Activated CD8-positive, alpha-beta memory T cell treated with anti-CD3 and anti-CD28 coated beads, Interleukin-2, amount 50 U/mL, for 24 hours (primary cell): ENCODE measurements around the gene MKKS.
"Not testable (repeated sequence)": the region's sequence is repeated elsewhere in the genome, so short reads cannot be mapped to it uniquely, and the experiment has no call there.

Experiments used
- DNase-seq: peaks from one replicate; pipeline ENCODE4 v3.0.0-alpha.2; 2020; ENCODE audit errors: extremely low read depth

The MKKS gene

DNA sequence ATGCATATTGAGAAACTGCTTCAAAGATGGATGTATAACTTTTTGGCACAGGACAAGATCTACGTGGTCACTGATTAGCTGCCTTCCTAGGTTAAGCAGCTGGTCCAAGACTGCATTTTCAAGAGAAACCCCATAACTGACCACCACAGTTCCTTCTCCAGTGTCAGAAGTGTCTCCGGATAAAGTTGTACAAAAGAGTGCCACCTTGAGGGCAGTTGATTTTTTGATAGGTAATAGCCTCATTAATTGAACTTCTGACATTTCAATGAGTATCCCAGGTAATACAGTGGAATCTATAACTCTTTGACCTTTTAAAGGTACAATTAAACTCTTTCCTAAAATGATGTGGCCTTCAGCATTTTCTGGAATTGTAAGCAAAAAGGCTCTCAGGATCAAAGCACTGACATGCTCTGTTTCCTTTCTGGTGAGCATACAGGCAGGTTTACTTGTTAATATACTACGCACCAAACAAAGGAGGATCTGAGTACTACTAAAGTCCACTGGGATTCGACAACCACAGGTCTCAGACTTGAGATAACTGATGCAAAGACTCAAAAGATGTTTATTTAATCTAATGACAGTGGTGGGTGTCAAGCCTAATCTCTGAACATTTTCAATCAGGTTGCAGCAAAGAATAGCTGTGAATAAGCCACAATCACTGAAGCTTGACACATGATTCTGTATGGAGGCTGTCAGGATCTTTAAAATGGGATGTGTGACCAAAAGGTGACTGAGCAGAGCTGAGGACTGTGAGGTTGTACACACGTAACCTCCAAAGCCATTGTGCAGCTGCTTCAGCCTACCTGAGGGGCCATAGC, 21.2 kb downstream of the MKKS start:
- no peak for DNase-seq

DNA sequence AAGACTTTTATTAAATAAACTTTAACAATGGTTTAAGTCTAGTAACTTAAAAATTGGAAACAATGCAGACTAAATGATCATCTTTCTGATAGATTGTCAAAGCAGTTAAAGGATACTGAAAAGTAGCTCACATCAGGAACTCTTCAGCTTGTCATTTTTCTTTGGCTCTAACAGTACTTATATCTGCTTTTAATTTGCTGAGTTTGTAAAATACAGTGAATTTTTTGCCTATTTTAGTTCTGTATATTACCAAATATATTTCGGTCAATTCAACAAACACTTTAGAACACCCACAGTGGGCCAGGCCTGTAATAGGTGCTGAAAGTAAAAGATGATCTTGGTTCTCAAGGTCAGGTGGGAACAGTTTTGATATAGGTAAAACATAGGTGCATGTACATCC, 22.3 kb downstream of the MKKS start:
- DNase-seq = no peak

DNA sequence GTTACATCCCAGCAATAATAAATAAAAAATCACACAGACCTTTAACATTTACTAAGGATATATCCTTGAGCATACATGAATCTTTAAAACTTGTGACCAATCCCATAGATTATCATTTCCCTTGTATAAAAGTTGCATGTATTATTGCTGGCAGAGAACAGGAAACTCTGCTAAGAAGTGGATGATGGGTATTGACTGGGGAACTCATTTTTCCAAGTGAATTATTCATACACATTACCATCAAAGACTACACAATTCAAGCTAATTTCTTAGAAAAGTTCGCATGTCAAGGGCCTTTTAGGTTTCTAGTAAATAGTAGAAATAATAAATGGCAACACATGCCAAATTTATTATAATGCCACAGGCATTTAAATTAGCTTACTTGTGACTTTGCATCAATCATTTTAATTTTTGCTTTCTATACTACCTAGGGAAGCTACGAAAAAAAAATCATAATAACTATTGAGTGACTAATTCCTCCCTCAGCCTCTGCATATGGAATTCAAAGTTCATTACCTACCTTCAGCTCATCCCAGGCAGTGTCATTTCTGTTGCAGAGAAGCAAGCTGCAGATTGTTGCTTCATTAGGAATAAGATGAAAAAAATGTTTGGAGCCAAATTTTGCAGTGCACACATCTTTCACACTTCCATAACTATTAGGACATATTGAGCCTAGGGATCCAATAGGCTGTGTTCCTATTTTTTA, 25.8 kb downstream of the MKKS start:
- no peak for DNase-seq

DNA sequence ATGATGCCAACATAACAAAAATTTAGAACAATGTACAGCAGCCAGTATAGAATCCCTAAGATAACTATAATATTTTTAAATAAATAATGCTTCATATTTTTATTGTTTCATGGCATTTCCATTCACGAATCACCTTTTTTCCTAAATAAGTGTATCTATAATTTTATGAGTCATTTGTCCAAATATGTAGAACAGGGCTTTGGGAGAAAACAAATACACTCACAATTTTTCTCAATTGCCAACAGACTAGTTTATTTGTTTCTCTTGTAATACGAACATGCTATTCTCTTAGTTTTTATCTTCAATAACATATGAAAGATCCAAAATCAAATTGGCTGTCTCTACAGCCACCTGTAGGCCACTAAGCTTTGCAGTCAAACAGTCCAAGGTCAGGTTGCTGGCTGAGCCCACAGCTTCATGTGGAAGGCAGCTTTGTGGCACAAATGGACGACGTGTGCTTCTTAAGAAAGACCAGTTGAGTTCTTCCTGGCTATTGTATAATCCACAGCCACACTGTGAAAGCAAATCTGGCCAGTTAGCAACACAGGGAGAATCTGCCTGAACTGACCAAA, 29.0 kb downstream of the MKKS start:
- no peak for DNase-seq

GRCh38 chr20:10404023-10404628, 29.9 kb downstream of the MKKS start:
- no peak for DNase-seq

- no peak for DNase-seq
These were observed 30.9 kb downstream of the MKKS start for GRCh38 chr20:10402938-10403608.

DNA sequence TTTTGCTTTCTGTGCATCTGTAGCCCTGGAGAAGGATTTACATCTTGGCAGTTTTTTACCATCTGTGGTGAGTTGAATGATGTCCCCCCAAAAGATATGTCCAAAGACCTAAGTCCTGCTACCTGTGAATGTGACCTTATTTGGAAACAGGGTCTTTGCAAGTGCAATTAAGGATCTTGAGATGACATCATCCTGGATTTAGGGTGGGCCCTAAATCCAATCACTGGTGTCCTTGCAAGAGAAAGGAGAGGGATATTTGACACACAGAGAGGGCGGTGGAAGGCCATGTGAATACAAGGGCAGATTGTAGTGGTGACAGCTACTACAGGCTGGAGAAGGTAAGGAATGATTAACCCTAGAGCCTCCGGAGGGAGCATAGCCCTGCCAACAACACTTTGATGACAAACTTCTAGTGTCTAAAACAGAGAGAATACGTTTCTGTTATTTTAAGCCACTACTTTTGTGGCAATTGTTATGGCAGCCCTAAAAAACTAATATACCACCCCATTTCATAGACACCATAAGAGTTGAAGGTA, 35.1 kb downstream of the MKKS start:
- DNase-seq = no peak

DNA sequence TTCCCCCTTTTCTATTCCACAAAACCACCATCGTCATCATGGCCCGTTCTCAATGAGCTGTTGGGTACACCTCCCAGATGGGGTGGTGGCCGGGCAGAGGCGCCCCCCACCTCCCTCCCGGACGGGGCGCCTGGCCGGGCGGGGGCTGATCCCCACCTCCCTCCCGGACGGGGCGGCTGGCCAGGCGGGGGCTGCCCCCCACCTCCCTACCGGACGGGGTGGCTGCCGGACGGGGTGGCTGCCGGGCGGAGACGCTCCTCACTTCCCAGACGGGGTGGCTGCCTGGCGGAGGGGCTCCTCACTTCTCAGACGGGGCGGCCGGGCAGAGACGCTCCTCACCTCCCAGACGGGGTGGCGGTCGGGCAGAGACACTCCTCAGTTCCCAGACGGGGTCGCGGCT, 39.3 kb downstream of the MKKS start:
- DNase-seq = not testable (repeated sequence)

GRCh38 chr20:10390709-10391108, 43.3 kb downstream of the MKKS start:
- no peak for DNase-seq

DNA sequence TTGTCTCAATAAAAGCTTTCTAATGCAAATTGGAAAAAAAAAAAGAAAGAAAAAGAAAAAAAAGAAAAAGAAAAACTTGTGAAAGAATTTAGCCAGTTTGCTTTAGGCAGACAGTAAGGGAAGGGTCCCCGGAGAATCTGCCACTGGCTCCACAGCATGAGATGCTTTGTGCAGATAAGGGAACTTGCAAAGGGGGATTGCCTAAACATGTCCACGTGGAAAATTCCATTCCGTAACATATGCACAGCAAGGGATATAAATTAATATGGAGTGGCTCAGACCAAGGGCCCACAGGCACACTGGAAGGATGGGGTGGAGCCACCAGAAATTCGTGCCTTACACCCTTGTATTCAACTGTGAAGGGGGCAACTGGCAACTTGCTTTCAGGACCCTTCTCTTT, 45.4 kb downstream of the MKKS start:
- no peak for DNase-seq

DNA sequence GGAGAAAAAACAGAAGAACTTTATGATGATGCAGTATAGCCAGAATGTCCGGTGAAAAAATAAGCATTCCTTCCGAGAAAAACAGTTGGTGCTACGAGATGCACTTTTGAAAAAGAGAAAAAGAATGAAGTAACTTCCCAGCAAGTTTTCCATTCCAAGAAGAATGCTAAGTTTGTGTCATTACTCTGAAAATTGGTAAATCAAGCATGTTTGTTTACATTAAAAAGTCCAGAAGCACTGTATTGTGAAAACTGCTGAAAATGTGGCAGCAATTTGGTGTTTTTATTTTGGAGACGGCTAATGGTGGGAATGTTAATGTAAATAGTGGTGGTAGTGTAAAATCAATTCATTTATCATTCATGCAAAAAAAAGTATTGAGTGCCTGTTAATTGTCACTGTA, 46.3 kb downstream of the MKKS start:
- DNase-seq = no peak

DNA sequence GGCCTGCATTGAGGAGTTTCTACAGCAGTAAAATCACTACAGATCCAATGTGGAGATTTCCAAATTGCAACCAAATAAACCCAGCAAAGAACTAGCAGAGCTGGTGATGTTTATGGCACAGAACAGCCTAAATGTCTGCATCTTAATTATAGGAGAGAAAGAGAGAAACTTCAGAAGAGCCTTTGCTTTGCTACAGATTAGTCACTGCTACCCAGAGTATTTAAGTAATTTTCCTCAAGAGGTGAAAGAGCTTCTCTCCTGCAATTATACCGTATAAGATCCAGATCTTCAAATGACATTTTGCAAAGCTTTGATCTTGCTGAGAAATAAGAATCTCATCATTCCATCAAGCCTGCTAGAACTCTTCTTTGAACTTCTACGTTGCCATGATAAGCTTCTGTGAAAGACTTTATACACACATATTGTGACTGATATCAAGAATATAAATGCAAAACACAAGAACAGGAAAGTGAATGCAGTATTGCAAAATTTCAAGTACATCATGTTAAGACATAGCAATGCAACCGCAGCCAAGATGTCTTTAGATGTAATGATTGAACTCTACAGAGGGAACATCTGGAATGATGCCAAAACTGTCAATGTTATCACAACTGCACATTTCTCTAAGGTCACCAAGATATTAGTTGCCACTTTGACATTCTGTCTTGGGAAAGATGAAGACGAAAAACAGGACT, 48.0 kb downstream of the MKKS start:
- DNase-seq = no peak

GRCh38 chr20:10381477-10381876, 52.5 kb downstream of the MKKS start:
- DNase-seq = no peak

GRCh38 chr20:10379761-10380160, 54.3 kb downstream of the MKKS start:
- DNase-seq = no peak

- no peak for DNase-seq
These were observed 57.5 kb downstream of the MKKS start for GRCh38 chr20:10376270-10377075.

DNA sequence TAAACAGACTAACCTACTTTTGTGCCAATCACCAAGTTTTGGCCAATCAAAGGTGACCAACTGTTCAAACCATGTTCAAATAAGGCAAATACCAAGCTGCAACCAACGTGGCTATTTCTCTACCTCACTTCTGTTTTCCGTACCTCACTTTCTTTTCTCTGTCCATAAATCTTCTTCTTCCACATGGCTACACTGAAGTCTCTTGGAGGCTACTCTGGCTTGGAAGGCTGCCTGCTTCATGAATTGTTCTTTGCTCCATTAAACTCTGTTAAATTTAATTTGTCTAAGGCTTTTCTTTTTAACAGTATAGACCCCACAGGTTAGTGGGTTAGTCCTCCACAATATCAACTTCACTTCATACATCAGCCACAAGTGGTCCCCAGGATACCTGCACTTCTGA, 58.8 kb downstream of the MKKS start:
- no peak for DNase-seq

DNA sequence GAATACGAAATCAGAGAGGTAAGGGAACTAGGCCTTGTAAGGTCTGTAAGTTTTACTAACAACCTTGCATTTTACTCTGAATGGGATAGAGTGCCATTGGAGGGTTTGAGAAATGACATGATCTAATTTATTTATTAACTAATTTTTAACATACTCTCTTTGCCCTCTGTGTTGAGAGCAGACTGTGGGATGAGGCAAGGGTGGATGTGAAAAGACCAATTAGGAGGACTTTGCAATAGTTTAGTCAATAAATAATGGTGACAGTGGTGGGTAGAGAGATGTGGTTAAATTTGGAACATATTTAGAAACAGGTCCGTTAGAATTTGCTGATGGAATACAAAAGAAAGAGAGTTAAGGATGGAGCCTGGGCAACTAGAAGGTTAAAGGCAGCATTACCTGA, 60.0 kb downstream of the MKKS start:
- DNase-seq = no peak

GRCh38 chr20:10371467-10371866, 62.6 kb downstream of the MKKS start:
- no peak for DNase-seq

DNA sequence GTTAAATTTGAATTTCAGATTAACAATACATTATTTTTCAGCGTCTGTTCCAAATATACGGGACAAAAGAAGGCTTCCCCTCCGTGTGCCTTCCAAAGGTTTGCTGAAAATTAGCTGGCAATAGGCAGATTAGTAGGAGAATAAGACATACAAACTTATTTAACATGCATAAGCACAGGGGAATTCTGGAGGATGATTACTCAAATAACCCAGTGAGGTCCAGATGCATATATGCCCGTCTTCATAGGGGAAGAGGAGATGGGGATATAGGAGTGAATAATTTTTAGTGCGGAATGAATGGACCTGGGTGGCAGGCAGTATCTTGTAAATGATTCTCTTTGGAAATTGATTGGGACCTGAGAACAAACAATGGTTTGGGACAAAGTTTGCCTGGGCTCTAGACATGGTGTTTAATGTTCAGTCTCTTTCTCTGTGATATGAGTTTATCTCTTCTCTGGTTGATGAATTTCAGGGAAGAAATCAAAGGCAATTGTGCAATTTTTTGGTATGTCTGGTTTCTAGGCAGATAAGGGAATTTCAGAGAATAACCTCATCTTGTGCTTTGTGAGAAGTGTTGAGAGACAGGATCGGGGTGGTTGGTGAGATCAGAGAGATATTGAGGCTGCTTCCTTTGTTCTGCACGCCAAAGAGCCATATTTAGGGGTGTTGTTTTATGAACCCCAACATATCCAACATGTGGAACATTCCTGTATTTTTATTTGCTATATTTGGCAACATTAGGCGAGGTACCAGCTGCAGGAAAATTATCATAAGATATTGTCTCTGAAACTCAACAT, 63.7 kb downstream of the MKKS start:
- no peak for DNase-seq

GRCh38 chr20:10369723-10370090, 64.3 kb downstream of the MKKS start:
- no peak for DNase-seq
